Measurements from ENCODE around the gene ANTXR2.

ANTXR2 gene

GRCh38 chr4:79979785-79980437 is 93.1 kb downstream of the ANTXR2 start:
- H3K27ac ChIP-seq (ENCODE audit: low read depth, low read length) = no peak overlapping the region

DNA sequence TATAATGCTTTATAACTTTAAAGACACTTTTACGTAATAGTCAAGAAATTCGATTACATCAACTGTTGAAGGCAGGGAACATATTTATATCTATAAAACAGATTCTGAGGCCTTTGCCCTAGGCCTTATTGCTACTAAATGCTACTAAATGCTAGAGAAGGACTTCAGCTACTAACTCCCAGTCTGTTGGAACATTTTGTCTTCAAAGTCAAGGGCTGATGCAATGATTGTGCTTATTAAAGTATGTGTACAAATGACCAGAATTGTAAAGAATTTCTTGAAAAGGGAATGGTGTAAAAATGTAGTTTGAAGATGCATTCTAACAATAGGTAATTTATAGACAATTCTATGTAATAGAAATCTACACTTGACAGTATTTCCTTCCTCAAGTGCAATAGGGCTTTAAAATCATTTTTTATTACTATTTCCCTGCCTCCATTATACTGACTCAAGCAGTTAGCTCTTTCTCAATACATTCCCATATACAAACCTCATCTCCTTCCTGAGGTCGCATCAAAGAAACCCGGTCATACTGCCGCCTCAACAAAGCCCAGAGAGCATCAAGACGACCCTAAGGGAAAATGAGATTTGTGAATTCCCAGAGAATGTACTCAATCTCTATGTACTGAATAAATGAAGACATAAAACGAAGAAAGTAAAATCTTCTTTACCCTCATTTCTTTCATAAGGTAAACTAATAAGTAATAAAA is 95.7 kb downstream of the ANTXR2 start:
- Histone ChIP-seq H3K4me3 (ENCODE audit: low read depth in 1 of 2, low read length in 2 of 2) (no peak overlapping the region), H3K9ac (ENCODE audit: low read depth in 1 of 2, low read length in 2 of 2) (no peak overlapping the region), H3K27ac (ENCODE audit: low read depth, low read length) (no peak overlapping the region), H3K4me1 (ENCODE audit: control insufficient read depth in 1 of 2, insufficient read depth in 2 of 2, low read length in 2 of 2) (no peaks in the 10 kb centered on the region), H3K27me3 (ENCODE audit: control insufficient read depth in 1 of 2, insufficient read depth in 2 of 2, low read length in 2 of 2) (no peaks in the 10 kb centered on the region), H3K9me3 (ENCODE audit: control insufficient read depth in 1 of 2, low read length in 2 of 2) (no peaks in the 10 kb centered on the region), H3K36me3 (ENCODE audit: control insufficient read depth in 1 of 2, insufficient read depth in 2 of 2, low read length in 2 of 2) (peaks cover 16 to 18% of the 10 kb centered on the region in 2 donors)

More at GRCh38 chr4:79979785-79980437, 93.1 kb downstream of the ANTXR2 start:
- H3K27me3 ChIP-seq (ENCODE audit: control insufficient read depth in 1 of 2, insufficient read depth in 2 of 2, low read length in 2 of 2) = no peaks in the 10 kb centered on the region
- H3K9ac ChIP-seq (ENCODE audit: low read depth in 1 of 2, low read length in 2 of 2) = no peak overlapping the region
- H3K4me1 ChIP-seq (ENCODE audit: control insufficient read depth in 1 of 2, insufficient read depth in 2 of 2, low read length in 2 of 2) = no peaks in the 10 kb centered on the region
- H3K4me3 ChIP-seq (ENCODE audit: low read depth in 1 of 2, low read length in 2 of 2) = no peak overlapping the region
- H3K9me3 ChIP-seq (ENCODE audit: control insufficient read depth in 1 of 2, low read length in 2 of 2) = no peaks in the 10 kb centered on the region
- H3K36me3 ChIP-seq (ENCODE audit: control insufficient read depth in 1 of 2, insufficient read depth in 2 of 2, low read length in 2 of 2) = peaks cover 16 to 18% of the 10 kb centered on the region in 2 donors

- Histone ChIP-seq H3K27me3 (ENCODE audit: control insufficient read depth in 1 of 2, insufficient read depth in 2 of 2, low read length in 2 of 2) (no peaks in the 10 kb centered on the region), H3K27ac (ENCODE audit: low read depth, low read length) (no peak overlapping the region), H3K36me3 (ENCODE audit: control insufficient read depth in 1 of 2, insufficient read depth in 2 of 2, low read length in 2 of 2) (peaks cover 0 to 10% of the 10 kb centered on the region in 2 donors), H3K4me1 (ENCODE audit: control insufficient read depth in 1 of 2, insufficient read depth in 2 of 2, low read length in 2 of 2) (no peaks in the 10 kb centered on the region), H3K9ac (ENCODE audit: low read depth in 1 of 2, low read length in 2 of 2) (no peak overlapping the region), H3K4me3 (ENCODE audit: low read depth in 1 of 2, low read length in 2 of 2) (no peak overlapping the region), H3K9me3 (ENCODE audit: control insufficient read depth in 1 of 2, low read length in 2 of 2) (no peaks in the 10 kb centered on the region)
Measured at GRCh38 chr4:79964400-79965211, 108.4 kb downstream of the ANTXR2 start.

DNA sequence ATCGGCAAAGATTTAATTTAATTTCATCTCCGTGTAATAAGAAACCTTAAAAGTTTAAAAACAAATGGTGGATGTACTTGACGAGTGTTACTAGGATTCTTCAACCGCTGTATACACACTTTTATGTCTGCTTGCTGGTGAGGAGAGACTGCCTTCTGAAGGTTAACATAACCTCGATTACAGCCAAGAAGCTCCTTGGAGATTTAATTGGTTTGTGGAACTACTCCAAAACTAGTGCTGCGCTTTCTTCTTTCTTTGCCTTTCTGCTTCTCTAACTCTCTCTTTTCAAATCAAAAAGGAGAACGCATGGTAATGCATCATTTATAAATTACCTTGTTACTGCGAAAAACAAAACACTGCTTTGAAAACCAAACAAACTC is 109.0 kb downstream of the ANTXR2 start:
- H3K9ac ChIP-seq (ENCODE audit: low read depth in 1 of 2, low read length in 2 of 2) = no peak overlapping the region
- no peaks in the 10 kb centered on the region for H3K9me3 ChIP-seq (ENCODE audit: control insufficient read depth in 1 of 2, low read length in 2 of 2)
- H3K27ac ChIP-seq (ENCODE audit: low read depth, low read length) = no peak overlapping the region
- H3K27me3 ChIP-seq (ENCODE audit: control insufficient read depth in 1 of 2, insufficient read depth in 2 of 2, low read length in 2 of 2) = no peaks in the 10 kb centered on the region
- H3K4me3 ChIP-seq (ENCODE audit: low read depth in 1 of 2, low read length in 2 of 2) = no peak overlapping the region
- peaks cover 0 to 10% of the 10 kb centered on the region in 2 donors for H3K36me3 ChIP-seq (ENCODE audit: control insufficient read depth in 1 of 2, insufficient read depth in 2 of 2, low read length in 2 of 2)
- no peaks in the 10 kb centered on the region for H3K4me1 ChIP-seq (ENCODE audit: control insufficient read depth in 1 of 2, insufficient read depth in 2 of 2, low read length in 2 of 2)

DNA sequence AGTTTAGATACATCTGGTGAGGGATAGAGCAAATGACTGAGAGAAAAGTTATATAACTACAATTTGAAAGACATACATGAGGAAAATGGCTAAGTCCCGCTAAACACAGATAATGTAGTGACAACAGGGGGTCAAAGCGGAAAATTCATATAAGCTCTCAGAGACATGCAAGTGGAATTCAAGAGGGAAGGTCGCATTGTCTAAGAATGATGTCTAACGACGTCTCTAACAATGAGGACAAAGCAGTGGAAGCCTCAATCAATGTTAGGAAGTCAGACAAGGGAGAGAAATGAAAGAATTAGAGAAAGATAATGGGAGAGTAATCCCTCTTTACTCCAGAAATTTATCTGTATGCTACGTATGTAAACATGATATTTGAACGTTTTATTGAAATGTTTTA is 113.4 kb downstream of the ANTXR2 start:
- H3K36me3 ChIP-seq (ENCODE audit: control insufficient read depth in 1 of 2, insufficient read depth in 2 of 2, low read length in 2 of 2) = peaks cover 0 to 9% of the 10 kb centered on the region in 2 donors
- no peak overlapping the region for H3K9ac ChIP-seq (ENCODE audit: low read depth in 1 of 2, low read length in 2 of 2)
- H3K9me3 ChIP-seq (ENCODE audit: control insufficient read depth in 1 of 2, low read length in 2 of 2) = no peaks in the 10 kb centered on the region
- no peaks in the 10 kb centered on the region for H3K4me1 ChIP-seq (ENCODE audit: control insufficient read depth in 1 of 2, insufficient read depth in 2 of 2, low read length in 2 of 2)
- no peaks in the 10 kb centered on the region for H3K27me3 ChIP-seq (ENCODE audit: control insufficient read depth in 1 of 2, insufficient read depth in 2 of 2, low read length in 2 of 2)
- H3K27ac ChIP-seq (ENCODE audit: low read depth, low read length) = no peak overlapping the region
- H3K4me3 ChIP-seq (ENCODE audit: low read depth in 1 of 2, low read length in 2 of 2) = no peak overlapping the region

- Histone ChIP-seq H3K9me3 (ENCODE audit: control insufficient read depth in 1 of 2, low read length in 2 of 2) (no peaks in the 10 kb centered on the region), H3K4me1 (ENCODE audit: control insufficient read depth in 1 of 2, insufficient read depth in 2 of 2, low read length in 2 of 2) (no peaks in the 10 kb centered on the region), H3K27ac (ENCODE audit: low read depth, low read length) (no peak overlapping the region), H3K9ac (ENCODE audit: low read depth in 1 of 2, low read length in 2 of 2) (no peak overlapping the region), H3K4me3 (ENCODE audit: low read depth in 1 of 2, low read length in 2 of 2) (no peak overlapping the region), H3K27me3 (ENCODE audit: control insufficient read depth in 1 of 2, insufficient read depth in 2 of 2, low read length in 2 of 2) (no peaks in the 10 kb centered on the region), H3K36me3 (ENCODE audit: control insufficient read depth in 1 of 2, insufficient read depth in 2 of 2, low read length in 2 of 2) (peaks cover 0 to 4% of the 10 kb centered on the region in 2 donors)
Measured at GRCh38 chr4:79958466-79959264, 114.4 kb downstream of the ANTXR2 start.

GRCh38 chr4:79949178-79949577 is 123.9 kb downstream of the ANTXR2 start:
- Histone ChIP-seq H3K9me3 (ENCODE audit: control insufficient read depth in 1 of 2, low read length in 2 of 2) (no peaks in the 10 kb centered on the region), H3K27ac (ENCODE audit: low read depth, low read length) (no peak overlapping the region), H3K4me3 (ENCODE audit: low read depth in 1 of 2, low read length in 2 of 2) (no peak overlapping the region), H3K36me3 (ENCODE audit: control insufficient read depth in 1 of 2, insufficient read depth in 2 of 2, low read length in 2 of 2) (no peaks in the 10 kb centered on the region), H3K4me1 (ENCODE audit: control insufficient read depth in 1 of 2, insufficient read depth in 2 of 2, low read length in 2 of 2) (no peaks in the 10 kb centered on the region), H3K9ac (ENCODE audit: low read depth in 1 of 2, low read length in 2 of 2) (no peak overlapping the region), H3K27me3 (ENCODE audit: control insufficient read depth in 1 of 2, insufficient read depth in 2 of 2, low read length in 2 of 2) (no peaks in the 10 kb centered on the region)

DNA sequence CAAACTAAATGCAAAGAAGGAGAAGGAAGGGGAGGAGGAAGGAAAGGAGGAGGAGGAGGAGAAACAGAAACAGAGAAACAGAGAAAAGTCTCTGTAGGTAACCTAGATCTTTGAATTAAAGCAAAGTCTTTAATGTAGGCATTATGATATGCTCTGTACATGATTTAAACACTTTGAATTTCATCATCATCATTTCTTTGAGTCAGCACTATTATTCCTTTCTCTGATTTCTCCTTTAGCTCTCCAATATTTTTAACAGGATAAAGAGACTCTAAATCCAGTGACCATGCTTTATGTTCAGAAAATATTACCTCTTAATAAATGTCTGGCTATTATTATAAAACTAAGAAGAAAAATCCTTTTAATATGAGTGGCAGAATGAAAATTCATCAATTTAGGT is 124.3 kb downstream of the ANTXR2 start:
- no peak overlapping the region for H3K27ac ChIP-seq (ENCODE audit: low read depth, low read length)
- H3K36me3 ChIP-seq (ENCODE audit: control insufficient read depth in 1 of 2, insufficient read depth in 2 of 2, low read length in 2 of 2) = no peaks in the 10 kb centered on the region

GRCh38 chr4:79948261-79948660 is 124.8 kb downstream of the ANTXR2 start:
- Histone ChIP-seq H3K27ac (ENCODE audit: low read depth, low read length) (no peak overlapping the region), H3K9ac (ENCODE audit: low read depth in 1 of 2, low read length in 2 of 2) (no peak overlapping the region), H3K4me3 (ENCODE audit: low read depth in 1 of 2, low read length in 2 of 2) (no peak overlapping the region), H3K4me1 (ENCODE audit: control insufficient read depth in 1 of 2, insufficient read depth in 2 of 2, low read length in 2 of 2) (no peaks in the 10 kb centered on the region), H3K36me3 (ENCODE audit: control insufficient read depth in 1 of 2, insufficient read depth in 2 of 2, low read length in 2 of 2) (no peaks in the 10 kb centered on the region), H3K9me3 (ENCODE audit: control insufficient read depth in 1 of 2, low read length in 2 of 2) (no peaks in the 10 kb centered on the region), H3K27me3 (ENCODE audit: control insufficient read depth in 1 of 2, insufficient read depth in 2 of 2, low read length in 2 of 2) (no peaks in the 10 kb centered on the region)

More for the DNA sequence above, 124.3 kb downstream of the ANTXR2 start:
- Histone ChIP-seq H3K9me3 (ENCODE audit: control insufficient read depth in 1 of 2, low read length in 2 of 2) (no peaks in the 10 kb centered on the region), H3K4me1 (ENCODE audit: control insufficient read depth in 1 of 2, insufficient read depth in 2 of 2, low read length in 2 of 2) (no peaks in the 10 kb centered on the region), H3K9ac (ENCODE audit: low read depth in 1 of 2, low read length in 2 of 2) (no peak overlapping the region), H3K27me3 (ENCODE audit: control insufficient read depth in 1 of 2, insufficient read depth in 2 of 2, low read length in 2 of 2) (no peaks in the 10 kb centered on the region), H3K4me3 (ENCODE audit: low read depth in 1 of 2, low read length in 2 of 2) (no peak overlapping the region)

Data from duodenal mucosa (tissue), 2 donors.